ENCODE results near the gene ATRIP. TPM values are rescaled to one million over a fixed set of nuclear protein-coding genes. Genes with fewer than 3 reads are reported as not detected.

Gene ATRIP
- total and polyA plus RNA-seq, 8 donors: 2.3 to 34.4 (median 4.6) TPM

GRCh38 chr3:48417529-48418108 is 28.9 kb upstream of the ATRIP start:
- H3K4me3 ChIP-seq: no peak overlapping the region
- H3K27me3 ChIP-seq: no peaks in the 10 kb centered on the region
- WGBS, 5 donors: 91 to 96% (median 91%) methylated on average over 14 of the region's 14 CpGs
- peaks cover 59 to 100% (median 93%) of the 10 kb centered on the region in 4 donors for H3K36me3 ChIP-seq
- peaks cover 4 to 16% (median 8%) of the 10 kb centered on the region in 4 donors for H3K4me1 ChIP-seq
- H3K9me3 ChIP-seq: no peaks in the 10 kb centered on the region
- H3K27ac ChIP-seq: no peak overlapping the region
- DNase-seq: no peak
- intact Hi-C loops (cut with DNase I; ENCODE audit: low total_unique reads): loop anchor here (10.0 kb wide), 1 partner anchor 143 kb away; no protein-coding TSS in a partner anchor
- no peak for TF ChIP-seq EP300 (IDR thresholded peaks at IDR 0.05)
- TF ChIP-seq POLR2AphosphoS5 (IDR thresholded peaks at IDR 0.05): no peak
- TF ChIP-seq, protein P1, sequence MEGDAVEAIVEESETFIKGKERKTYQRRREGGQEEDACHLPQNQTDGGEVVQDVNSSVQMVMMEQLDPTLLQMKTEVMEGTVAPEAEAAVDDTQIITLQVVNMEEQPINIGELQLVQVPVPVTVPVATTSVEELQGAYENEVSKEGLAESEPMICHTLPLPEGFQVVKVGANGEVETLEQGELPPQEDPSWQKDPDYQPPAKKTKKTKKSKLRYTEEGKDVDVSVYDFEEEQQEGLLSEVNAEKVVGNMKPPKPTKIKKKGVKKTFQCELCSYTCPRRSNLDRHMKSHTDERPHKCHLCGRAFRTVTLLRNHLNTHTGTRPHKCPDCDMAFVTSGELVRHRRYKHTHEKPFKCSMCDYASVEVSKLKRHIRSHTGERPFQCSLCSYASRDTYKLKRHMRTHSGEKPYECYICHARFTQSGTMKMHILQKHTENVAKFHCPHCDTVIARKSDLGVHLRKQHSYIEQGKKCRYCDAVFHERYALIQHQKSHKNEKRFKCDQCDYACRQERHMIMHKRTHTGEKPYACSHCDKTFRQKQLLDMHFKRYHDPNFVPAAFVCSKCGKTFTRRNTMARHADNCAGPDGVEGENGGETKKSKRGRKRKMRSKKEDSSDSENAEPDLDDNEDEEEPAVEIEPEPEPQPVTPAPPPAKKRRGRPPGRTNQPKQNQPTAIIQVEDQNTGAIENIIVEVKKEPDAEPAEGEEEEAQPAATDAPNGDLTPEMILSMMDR (IDR thresholded peaks at IDR 0.05): no peak
- no peak for TF ChIP-seq POLR2A (IDR thresholded peaks at IDR 0.05)

- no peak overlapping the region for H3K27ac ChIP-seq
- H3K9me3 ChIP-seq: no peaks in the 10 kb centered on the region
- H3K4me3 ChIP-seq: no peak overlapping the region
- DNase-seq: no peak
- peaks cover 53 to 100% (median 91%) of the 10 kb centered on the region in 4 donors for H3K36me3 ChIP-seq
- WGBS, 5 donors: 84 to 94% (median 91%) methylated on average over 14 to 17 of the region's 17 CpGs
- TF ChIP-seq POLR2A (IDR thresholded peaks at IDR 0.05) (no peak), EP300 (IDR thresholded peaks at IDR 0.05) (no peak), POLR2AphosphoS5 (IDR thresholded peaks at IDR 0.05) (no peak)
- TF ChIP-seq, protein P1 (IDR thresholded peaks at IDR 0.05): no peak
- no peaks in the 10 kb centered on the region for H3K27me3 ChIP-seq
- intact Hi-C loops (cut with DNase I; ENCODE audit: low total_unique reads): loop anchor here (10.0 kb wide), 1 partner anchor 143 kb away; no protein-coding TSS in a partner anchor
- peaks cover 6 to 21% (median 12%) of the 10 kb centered on the region in 4 donors for H3K4me1 ChIP-seq
Observed at GRCh38 chr3:48418140-48418539, 28.4 kb upstream of the ATRIP start.

GRCh38 chr3:48418651-48419050 is 27.9 kb upstream of the ATRIP start:
- intact Hi-C loops (cut with DNase I; ENCODE audit: low total_unique reads): loop anchor here (10.0 kb wide), 1 partner anchor 144 kb away; no protein-coding TSS in a partner anchor
- WGBS, 5 donors: 78 to 92% (median 83%) methylated on average over 6 to 9 of the region's 9 CpGs
- peaks cover 50 to 100% (median 91%) of the 10 kb centered on the region in 4 donors for H3K36me3 ChIP-seq
- H3K27ac ChIP-seq: no peak overlapping the region
- TF ChIP-seq EP300 (IDR thresholded peaks at IDR 0.05) (no peak), POLR2AphosphoS5 (IDR thresholded peaks at IDR 0.05) (no peak), POLR2A (IDR thresholded peaks at IDR 0.05) (no peak)
- TF ChIP-seq, protein P1 (IDR thresholded peaks at IDR 0.05): no peak
- peaks cover 9 to 26% (median 14%) of the 10 kb centered on the region in 4 donors for H3K4me1 ChIP-seq
- no peaks in the 10 kb centered on the region for H3K27me3 ChIP-seq
- no peaks in the 10 kb centered on the region for H3K9me3 ChIP-seq
- no peak overlapping the region for H3K4me3 ChIP-seq
- no peak for DNase-seq

GRCh38 chr3:48419149-48419548 is 27.4 kb upstream of the ATRIP start:
- Histone ChIP-seq H3K4me3 (no peak overlapping the region), H3K27me3 (no peaks in the 10 kb centered on the region), H3K27ac (no peak overlapping the region), H3K9me3 (no peaks in the 10 kb centered on the region), H3K4me1 (peaks cover 9 to 29% (median 17%) of the 10 kb centered on the region in 4 donors), H3K36me3 (peaks cover 45 to 100% (median 91%) of the 10 kb centered on the region in 4 donors)
- intact Hi-C loops (cut with DNase I; ENCODE audit: low total_unique reads): loop anchor here (10.0 kb wide), 1 partner anchor 144 kb away; no protein-coding TSS in a partner anchor
- TF ChIP-seq, protein P1 (IDR thresholded peaks at IDR 0.05): no peak
- TF ChIP-seq POLR2AphosphoS5 (IDR thresholded peaks at IDR 0.05): no peak
- TF ChIP-seq POLR2A (IDR thresholded peaks at IDR 0.05): no peak
- no peak for TF ChIP-seq EP300 (IDR thresholded peaks at IDR 0.05)
- WGBS, 5 donors: 79 to 98% (median 91%) methylated on average over 7 to 9 of the region's 9 CpGs
- no peak for DNase-seq

Measured in stomach (tissue), 9 donors.